Aorta (tissue), 5 donors: ENCODE measurements around the gene PUS7. TPM values are rescaled to one million over a fixed set of nuclear protein-coding genes. Genes with fewer than 3 reads are reported as not detected.
"Not testable (repeated sequence)": the region's sequence is repeated elsewhere in the genome, so short reads cannot be mapped to it uniquely, and the experiment has no call there.

Experiments used
- ATAC-seq: fragments of 200-7000 bp; cut with Tn5 transposase; one replicate; pipeline ENCODE4 v1.9.1; 2022; ENCODE audit warnings: moderate library complexity; ENCODE audit not compliant: low FRiP score
- DNase-seq, 2 donors: peaks; one replicate each; pipeline ENCODE4 v3.0.0-alpha.2; 2020
- H3K27ac ChIP-seq, 2 donors: one replicate each; pipeline ENCODE4 v1.5.1; 2013; ENCODE audit warnings: low read length in 2 of 2, mild to moderate bottlenecking in 2 of 2, moderate library complexity in 2 of 2, control low read depth in 1 of 2, inconsistent platforms in 1 of 2, low read depth in 1 of 2
- H3K27me3 ChIP-seq, 2 donors: one replicate each; pipeline ENCODE4 v1.6.1; 2013; ENCODE audit warnings: control low read depth in 1 of 2, low read length in 1 of 2, mild to moderate bottlenecking in 1 of 2, moderate library complexity in 1 of 2; ENCODE audit not compliant: insufficient read depth in 2 of 2, control insufficient read depth in 1 of 2
- H3K36me3 ChIP-seq, 2 donors: one replicate each; pipeline ENCODE4 v1.6.1; 2013; ENCODE audit warnings: control low read depth in 1 of 2, low read length in 1 of 2, mild to moderate bottlenecking in 1 of 2; ENCODE audit not compliant: insufficient read depth in 2 of 2, control insufficient read depth in 1 of 2
- H3K4me1 ChIP-seq, 2 donors: one replicate each; pipeline ENCODE4 v1.6.1; 2013; ENCODE audit warnings: low read length in 2 of 2, control low read depth in 1 of 2, mild to moderate bottlenecking in 1 of 2, moderate library complexity in 1 of 2; ENCODE audit not compliant: insufficient read depth in 2 of 2, control insufficient read depth in 1 of 2
- H3K4me3 ChIP-seq, 2 donors: one replicate each; pipeline ENCODE4 v1.5.1; 2013; ENCODE audit warnings: low read length in 2 of 2, control low read depth in 1 of 2, mild to moderate bottlenecking in 1 of 2
- H3K9me3 ChIP-seq: one replicate; pipeline ENCODE4 v1.6.1; 2013; ENCODE audit warnings: mild to moderate bottlenecking, low read length; ENCODE audit not compliant: control insufficient read depth
- WGBS, 2 donors: extraction: QIAGEN DNeasy Blood & Tissue Kit; methylation state at CpG; one replicate each; pipeline ENCODE4 v1.1.7; 2013; 5-methylcytosine and 5-hydroxymethylcytosine counted together
- intact Hi-C, 2 donors: fragments of 100-400 bp; cut with DNase I; formaldehyde crosslinking; loops; one replicate each; pipeline versions ENCODE4 v1.14.2 to v1.15.0; 2022
- polyA plus RNA-seq, 2 donors: library from polyadenylated mRNA; stranded (reverse); fragments of 200-250 nt; gene quantifications; one replicate each; pipeline ENCODE4 v1.2.3, GENCODE V29; 2013
- total RNA-seq, 2 donors: library from RNA; stranded (reverse); fragmentation: NEBNext Ultra II Directional; extraction: Animal tissue kit (Norgen Biotek cat#: 25700); gene quantifications; one replicate each; pipeline ENCODE4 v1.2.1, GENCODE V29; 2021
- donor health status: healthy with polysubstance abuse.
- donor health status: Bipolar disorder and iron deficiency.
- donor health status: DM: no; HTN: no; CAD: no.
- donor health status: DM: no; HTN: no; CAD: no.
- donor health status: DM: yes; HTN: yes; CAD: no.

PUS7 gene
- total and polyA plus RNA-seq, 4 donors = 0.38 to 11.6 (median 7.0) TPM

GRCh38 chr7:105426606-105427146 is 95.4 kb downstream of the PUS7 start:
- H3K4me1 ChIP-seq = no peaks in the 10 kb centered on the region
- no peaks in the 10 kb centered on the region for H3K9me3 ChIP-seq
- H3K27me3 ChIP-seq = no peaks in the 10 kb centered on the region
- no peak overlapping the region for H3K27ac ChIP-seq
- WGBS, 2 donors = 53 to 74% methylated on average over 2 of the region's 2 CpGs
- intact Hi-C loops = no loop called here
- ATAC-seq (no peak), DNase-seq (no peak)
- H3K36me3 ChIP-seq = no peaks in the 10 kb centered on the region
- H3K4me3 ChIP-seq = no peak overlapping the region

GRCh38 chr7:105423987-105424386 is 98.1 kb downstream of the PUS7 start:
- H3K4me1 ChIP-seq = no peaks in the 10 kb centered on the region
- ATAC-seq (no peak), DNase-seq (no peak)
- intact Hi-C loops = no loop called here
- H3K9me3 ChIP-seq = no peaks in the 10 kb centered on the region
- no peak overlapping the region for H3K4me3 ChIP-seq
- no peaks in the 10 kb centered on the region for H3K27me3 ChIP-seq
- no peaks in the 10 kb centered on the region for H3K36me3 ChIP-seq
- 92 to 93% methylated on average over 2 of the region's 2 CpGs for WGBS, 2 donors
- no peak overlapping the region for H3K27ac ChIP-seq

- no peaks in the 10 kb centered on the region for H3K36me3 ChIP-seq
- DNase-seq (no peak), ATAC-seq (no peak)
- no peaks in the 10 kb centered on the region for H3K27me3 ChIP-seq
- WGBS, 2 donors = 42 to 49% methylated on average over 8 of the region's 8 CpGs
- no peak overlapping the region for H3K27ac ChIP-seq
- no peaks in the 10 kb centered on the region for H3K4me1 ChIP-seq
- H3K4me3 ChIP-seq = no peak overlapping the region
- no peaks in the 10 kb centered on the region for H3K9me3 ChIP-seq
- intact Hi-C loops = no loop called here
Observed at GRCh38 chr7:105413887-105414437, 108.1 kb downstream of the PUS7 start.

DNA sequence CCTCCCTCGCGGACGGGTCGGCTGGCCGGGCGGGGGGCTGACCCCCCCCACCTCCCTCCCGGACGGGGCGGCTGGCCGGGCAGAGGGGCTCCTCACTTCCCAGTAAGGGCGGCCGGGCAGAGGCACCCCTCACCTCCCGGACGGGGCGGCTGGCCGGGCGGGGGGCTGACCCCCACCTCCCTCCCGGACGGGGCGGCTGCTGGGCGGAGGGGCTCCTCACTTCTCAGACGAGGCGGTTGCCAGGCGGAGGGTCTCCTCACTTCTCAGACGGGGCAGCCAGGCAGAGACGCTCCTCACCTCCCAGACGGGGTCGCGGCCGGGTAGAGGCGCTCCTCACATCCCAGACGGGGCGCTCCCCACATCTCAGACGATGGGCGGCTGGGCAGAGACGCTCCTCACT is 111.3 kb downstream of the PUS7 start:
- H3K27me3 ChIP-seq, ATAC-seq, DNase-seq, H3K4me3 ChIP-seq, H3K9me3 ChIP-seq, H3K36me3 ChIP-seq, intact Hi-C loops, H3K4me1 ChIP-seq, H3K27ac ChIP-seq: not testable (repeated sequence)
- WGBS, 2 donors = 96% methylated on average over 24 to 36 of the region's 36 CpGs

- ATAC-seq, H3K9me3 ChIP-seq, H3K4me3 ChIP-seq, DNase-seq, H3K36me3 ChIP-seq, intact Hi-C loops, H3K27me3 ChIP-seq, H3K4me1 ChIP-seq, H3K27ac ChIP-seq: not testable (repeated sequence)
- 85 to 90% methylated on average over 1 to 2 of the region's 3 CpGs for WGBS, 2 donors
Observed at GRCh38 chr7:105409775-105410174, 112.3 kb downstream of the PUS7 start.

DNA sequence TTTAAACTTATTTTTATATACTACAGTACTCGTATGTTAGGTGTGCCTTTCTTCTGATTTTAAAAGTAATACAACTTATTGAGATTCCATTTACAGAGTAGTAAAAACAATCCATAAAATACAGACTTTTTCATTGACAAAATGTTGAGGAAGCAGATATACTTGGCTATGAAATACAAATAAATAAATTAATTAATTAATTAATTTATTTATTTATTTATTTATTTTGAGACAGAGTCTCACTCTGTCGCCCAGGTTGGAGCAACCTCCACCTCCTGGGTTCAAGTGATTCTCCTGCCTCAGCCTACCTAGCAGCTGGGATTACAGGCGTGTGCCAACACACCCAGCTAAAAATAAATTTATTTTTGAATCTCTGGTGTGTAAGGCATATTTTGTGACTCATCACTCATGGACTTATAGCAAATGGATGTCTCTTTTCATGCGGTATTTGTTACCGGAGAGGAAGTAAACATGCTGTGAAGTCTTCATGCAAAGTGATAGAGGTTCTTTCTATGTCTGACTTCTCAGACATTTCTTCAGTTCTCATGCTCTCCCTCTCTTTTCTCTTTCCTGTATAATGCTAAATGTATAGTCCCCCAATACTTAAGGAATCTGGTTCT is 113.2 kb downstream of the PUS7 start:
- DNase-seq = no peak
- H3K9me3 ChIP-seq = no peaks in the 10 kb centered on the region
- no peaks in the 10 kb centered on the region for H3K36me3 ChIP-seq
- H3K27me3 ChIP-seq = no peaks in the 10 kb centered on the region
- intact Hi-C loops = no loop called here
- WGBS, 2 donors = 89 to 90% methylated on average over 5 of the region's 5 CpGs
- no peaks in the 10 kb centered on the region for H3K4me1 ChIP-seq
- H3K27ac ChIP-seq = no peak overlapping the region
- ATAC-seq = no peak
- no peak overlapping the region for H3K4me3 ChIP-seq

Other genes starting within 250 kb of the PUS7 start
- gene SRPK2, start 133.3 kb downstream of the PUS7 start, total RNA-seq = 10 to 100 TPM; 41.2 to 49.7 TPM
- 10 to 100 TPM; 11.5 to 16.2 TPM for gene SRPK2, start 133.3 kb downstream of the PUS7 start, polyA plus RNA-seq
- 10 to 100 TPM; 16.6 to 17.7 TPM for gene RINT1, start 9.9 kb upstream of the PUS7 start, total RNA-seq
- 10 to 100 TPM in 1 of 2 donors, 1 to 10 TPM in 1; 5.5 to 14.0 TPM for gene RINT1, start 9.9 kb upstream of the PUS7 start, polyA plus RNA-seq
- gene EFCAB10, start 59.2 kb upstream of the PUS7 start, total RNA-seq = not detected
- not detected for gene EFCAB10, start 59.2 kb upstream of the PUS7 start, polyA plus RNA-seq